A673 (cell line): ENCODE results near the gene UROS. TPM values are rescaled to one million over a fixed set of nuclear protein-coding genes. Genes with fewer than 3 reads are reported as not detected.

Experiments
- BruUV-seq: library from RNA; stranded (reverse); fragments of 400-500 nt; replicated peaks from 2 replicates; lab custom pipeline; 2021; lab: Mats Ljungman, UMichigan
- CTCF ChIA-PET: fragments of 300-600 bp; sonication (Branson Sonifier 250); formaldehyde crosslinking; loops from one replicate; lab custom pipeline; 2022; ENCODE audit warnings: antibody characterized with exemption; lab: Charles Lee
- POLR2A ChIA-PET: fragments of 300-600 bp; sonication (Branson Sonifier 250); formaldehyde crosslinking; loops from one replicate; lab custom pipeline; 2022; ENCODE audit warnings: antibody characterized with exemption; ENCODE audit not compliant: low non-redundant PET; lab: Charles Lee
- DNase-seq: peaks from one replicate; pipeline ENCODE4 v3.0.0-alpha.2; 2015; ENCODE audit warnings: low spot score
- H3K27ac ChIP-seq: fragments of 200-600 bp; sonication (generic); 2 replicates; pipeline ENCODE4 v1.5.1; 2016; ENCODE audit warnings: mixed run types, low read depth, mild to moderate bottlenecking, mixed read lengths, antibody characterized with exemption, low read length; ENCODE audit not compliant: poor library complexity, severe bottlenecking
- H3K27me3 ChIP-seq: fragments of 200-600 bp; sonication (generic); replicated peaks from 2 replicates; pipeline ENCODE4 v1.6.1; 2017; ENCODE audit warnings: mixed run types, low read depth, mild to moderate bottlenecking, mixed read lengths, antibody characterized with exemption, low read length; ENCODE audit not compliant: insufficient read depth, poor library complexity
- H3K36me3 ChIP-seq: fragments of 200-600 bp; sonication (generic); 2 replicates; pipeline ENCODE4 v1.6.1; 2016; ENCODE audit warnings: mixed run types, mild to moderate bottlenecking, mixed read lengths, antibody characterized with exemption, low read length; ENCODE audit not compliant: insufficient read depth, poor library complexity, severe bottlenecking
- H3K4me1 ChIP-seq: fragments of 200-600 bp; sonication (generic); 2 replicates; pipeline ENCODE4 v1.6.1; 2017; ENCODE audit warnings: mixed run types, mild to moderate bottlenecking, mixed read lengths, antibody characterized with exemption, low read length; ENCODE audit not compliant: insufficient read depth, poor library complexity, severe bottlenecking
- H3K4me3 ChIP-seq: fragments of 200-600 bp; sonication (generic); 2 replicates; pipeline ENCODE4 v1.5.1; 2016; ENCODE audit warnings: low read depth, mixed run types, mild to moderate bottlenecking, mixed read lengths, low read length; ENCODE audit not compliant: poor library complexity, severe bottlenecking
- H3K9me3 ChIP-seq: fragments of 200-600 bp; sonication (generic); 2 replicates; pipeline ENCODE4 v1.6.1; 2016; ENCODE audit warnings: mixed run types, low read depth, mild to moderate bottlenecking, mixed read lengths, antibody characterized with exemption, low read length; ENCODE audit not compliant: poor library complexity, severe bottlenecking
- EZH2 ChIP-seq: fragments of 200-600 bp; sonication (generic); IDR thresholded peaks from 2 replicates; pipeline ENCODE4 v1.6.1; 2017; ENCODE audit warnings: borderline replicate concordance, low read depth, mild to moderate bottlenecking, mixed read lengths, antibody characterized with exemption, low read length; ENCODE audit not compliant: poor library complexity, severe bottlenecking
- intact Hi-C: fragments of 100-400 bp; cut with micrococcal nuclease; formaldehyde crosslinking; loops from one replicate; pipeline ENCODE4 v1.10.0; 2022; ENCODE audit not compliant: unreplicated experiment
- total RNA-seq: library from RNA; stranded (reverse); gene quantifications from 2 replicates; pipeline ENCODE4 v1.2.3, GENCODE V29; 2021
- TF ChIP-seq, protein P1 (sequence below): fragments of 300-800, 200-600 bp; sonication (generic); conservative IDR thresholded peaks from 2 replicates; pipeline ENCODE4 v1.5.1; 2017; ENCODE audit warnings: low read depth, mild to moderate bottlenecking, antibody characterized with exemption, low read length, moderate library complexity, mixed read lengths

The UROS gene
- total RNA-seq, 1 experiment from 2014 or later = 70.7 TPM

GRCh38 chr10:125772864-125773180, 50.2 kb downstream of the UROS start:
- intact Hi-C loops = no loop called here
- CTCF ChIA-PET = no interaction called here
- POLR2A ChIA-PET = no interaction called here
- no peaks in the 10 kb centered on the region for H3K4me1 ChIP-seq
- H3K9me3 ChIP-seq = no peaks in the 10 kb centered on the region
- BruUV-seq = no TSS peak
- TF ChIP-seq EZH2 = no peak
- TF ChIP-seq, protein P1, sequence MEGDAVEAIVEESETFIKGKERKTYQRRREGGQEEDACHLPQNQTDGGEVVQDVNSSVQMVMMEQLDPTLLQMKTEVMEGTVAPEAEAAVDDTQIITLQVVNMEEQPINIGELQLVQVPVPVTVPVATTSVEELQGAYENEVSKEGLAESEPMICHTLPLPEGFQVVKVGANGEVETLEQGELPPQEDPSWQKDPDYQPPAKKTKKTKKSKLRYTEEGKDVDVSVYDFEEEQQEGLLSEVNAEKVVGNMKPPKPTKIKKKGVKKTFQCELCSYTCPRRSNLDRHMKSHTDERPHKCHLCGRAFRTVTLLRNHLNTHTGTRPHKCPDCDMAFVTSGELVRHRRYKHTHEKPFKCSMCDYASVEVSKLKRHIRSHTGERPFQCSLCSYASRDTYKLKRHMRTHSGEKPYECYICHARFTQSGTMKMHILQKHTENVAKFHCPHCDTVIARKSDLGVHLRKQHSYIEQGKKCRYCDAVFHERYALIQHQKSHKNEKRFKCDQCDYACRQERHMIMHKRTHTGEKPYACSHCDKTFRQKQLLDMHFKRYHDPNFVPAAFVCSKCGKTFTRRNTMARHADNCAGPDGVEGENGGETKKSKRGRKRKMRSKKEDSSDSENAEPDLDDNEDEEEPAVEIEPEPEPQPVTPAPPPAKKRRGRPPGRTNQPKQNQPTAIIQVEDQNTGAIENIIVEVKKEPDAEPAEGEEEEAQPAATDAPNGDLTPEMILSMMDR = no peak
- H3K4me3 ChIP-seq = no peak overlapping the region
- no peak for DNase-seq
- no peaks in the 10 kb centered on the region for H3K27me3 ChIP-seq
- no peaks in the 10 kb centered on the region for H3K36me3 ChIP-seq
- no peak overlapping the region for H3K27ac ChIP-seq

DNA sequence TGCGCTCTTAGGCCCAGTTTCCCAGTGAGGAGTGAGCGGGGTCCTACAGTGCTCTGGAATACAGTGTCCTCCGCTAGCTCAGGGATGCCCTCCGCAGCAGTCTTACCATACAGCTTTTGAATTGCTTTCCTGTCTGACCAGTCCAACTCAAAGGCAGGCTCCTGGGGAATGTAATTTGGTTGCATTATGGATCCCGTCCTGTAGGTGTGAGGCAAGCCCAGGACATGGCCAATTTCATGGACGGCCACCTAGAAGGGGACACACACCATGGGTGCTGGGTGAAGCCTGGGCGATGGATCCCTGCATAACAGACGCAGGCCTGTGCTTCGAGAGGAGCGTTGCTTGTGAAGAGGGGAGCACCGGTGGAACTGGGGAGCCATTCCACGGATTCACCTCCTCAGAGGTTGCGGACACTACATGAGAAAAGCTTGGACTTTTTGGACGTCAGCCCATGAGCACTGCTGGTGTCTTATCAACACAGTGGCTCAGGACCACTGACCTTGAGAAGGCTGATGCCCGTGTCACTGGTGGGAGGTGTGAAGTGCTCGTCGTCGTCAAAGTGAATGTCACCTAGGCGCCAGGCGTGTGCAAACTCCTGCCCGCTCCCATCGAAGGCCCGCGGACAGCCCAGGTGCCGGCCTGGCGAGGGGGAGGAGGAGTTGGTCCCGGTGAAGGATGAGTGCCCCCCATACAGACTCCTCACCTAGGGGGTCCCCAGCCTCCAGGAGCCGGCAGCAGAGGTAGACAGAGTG, 50.8 kb downstream of the UROS start:
- H3K27me3 ChIP-seq = no peaks in the 10 kb centered on the region
- no peaks in the 10 kb centered on the region for H3K36me3 ChIP-seq
- H3K27ac ChIP-seq = no peak overlapping the region
- H3K4me1 ChIP-seq = no peaks in the 10 kb centered on the region
- H3K9me3 ChIP-seq = no peaks in the 10 kb centered on the region
- POLR2A ChIA-PET = interaction anchor here (0.7 kb wide), 1 partner anchor 427 kb away, joined by 3 read pairs; no protein-coding TSS in a partner anchor
- CTCF ChIA-PET = no interaction called here
- intact Hi-C loops = no loop called here
- no peak overlapping the region for H3K4me3 ChIP-seq
- TF ChIP-seq, protein P1 = no peak
- no peak for TF ChIP-seq EZH2
- no peak for DNase-seq
- no TSS peak for BruUV-seq

DNA sequence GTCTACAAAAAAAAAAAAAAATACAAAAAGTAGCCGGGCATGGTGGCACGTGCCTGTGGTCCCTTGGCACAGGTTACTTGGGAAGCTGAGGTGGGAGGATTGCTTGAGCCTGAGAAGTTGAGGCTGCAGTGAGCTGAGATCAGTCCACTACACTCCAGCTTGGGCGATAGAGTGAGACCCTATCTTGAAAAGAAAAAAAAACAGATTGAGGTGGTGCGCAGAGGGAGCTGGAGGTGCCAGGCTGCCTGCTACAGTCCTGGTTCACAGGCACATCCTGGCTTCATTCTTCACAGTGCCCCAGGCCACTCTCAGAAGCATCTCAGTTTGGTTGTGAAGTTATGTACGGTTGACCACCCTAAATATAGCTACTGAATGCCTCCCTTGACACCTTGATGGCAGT, 52.2 kb downstream of the UROS start:
- ChIA-PET CTCF (no interaction called here), POLR2A (no interaction called here)
- H3K4me3 ChIP-seq = no peak overlapping the region
- H3K27ac ChIP-seq = no peak overlapping the region
- no peaks in the 10 kb centered on the region for H3K27me3 ChIP-seq
- BruUV-seq = no TSS peak
- no peak for TF ChIP-seq EZH2
- TF ChIP-seq, protein P1 = no peak
- H3K4me1 ChIP-seq = no peaks in the 10 kb centered on the region
- intact Hi-C loops = no loop called here
- DNase-seq = no peak
- no peaks in the 10 kb centered on the region for H3K36me3 ChIP-seq
- H3K9me3 ChIP-seq = no peaks in the 10 kb centered on the region
